HEK293 (cell line): ENCODE measurements around the gene FKRP.
A peak's percentile ranks its signal among the peaks of the same experiment; 100 is the strongest.

Experiments used
- CTCF ChIA-PET: fragments of 350-600 bp; formaldehyde crosslinking; extraction: SDS; loops from one replicate; lab custom pipeline; 2021; ENCODE audit warnings: antibody characterized with exemption; lab: Yijun Ruan, JAX
- POLR2A ChIA-PET: fragments of 300-600 bp; formaldehyde crosslinking; extraction: SDS; loops from one replicate; lab custom pipeline; 2020; ENCODE audit warnings: antibody characterized with exemption, inconsistent platforms; lab: Yijun Ruan, JAX
- H3K27ac ChIP-seq: fragments of 200-500 bp; sonication (Bioruptor generic); 2 replicates; pipeline ENCODE4 v1.5.1; 2014; ENCODE audit warnings: low read depth, low read length, control low read depth, inconsistent platforms; ENCODE audit errors: extremely low read depth
- H3K36me3 ChIP-seq, 2 experiments: fragments of 200-500 bp in 1 of 2; sonication (Bioruptor generic) in 1 of 2; 1 replicate in 1 of 2; 2 replicates in 1 of 2; pipeline ENCODE4 v1.5.1; 2014 to 2017; ENCODE audit warnings: inconsistent platforms in 2 of 2, low read length in 2 of 2; ENCODE audit not compliant: control insufficient read depth in 2 of 2, insufficient read depth in 1 of 2
- H3K4me1 ChIP-seq: fragments of 200-500 bp; sonication (Bioruptor generic); 2 replicates; pipeline ENCODE4 v1.5.1; 2014; ENCODE audit warnings: mild to moderate bottlenecking, low read length, inconsistent platforms; ENCODE audit not compliant: control insufficient read depth, insufficient read depth
- H3K4me3 ChIP-seq: 2 replicates; pipeline ENCODE4 v1.5.1; 2011; ENCODE audit warnings: low read depth, mild to moderate bottlenecking, control low read depth, low read length, moderate library complexity
- H3K9me3 ChIP-seq: fragments of 200-500 bp; sonication (Bioruptor generic); 2 replicates; pipeline ENCODE4 v1.5.1; 2014; ENCODE audit warnings: low read depth, low read length, inconsistent platforms; ENCODE audit not compliant: control insufficient read depth, insufficient read depth
- GLIS1 ChIP-seq: fragments of 450-650 bp; formaldehyde crosslinking; IDR thresholded peaks from 2 replicates; pipeline ENCODE4 v1.5.1; 2016; ENCODE audit warnings: missing biosample characterization, missing genetic modification characterization
- HOXC10 ChIP-seq: sonication (generic); formaldehyde crosslinking; IDR thresholded peaks from 2 replicates; pipeline ENCODE4 v1.8.1; 2023; ENCODE audit warnings: mild to moderate bottlenecking, missing genetic modification reagents
- OVOL3 ChIP-seq: fragments of 450-650 bp; formaldehyde crosslinking; IDR thresholded peaks from 2 replicates; pipeline ENCODE4 v1.5.1; 2016; ENCODE audit warnings: missing biosample characterization, missing genetic modification characterization
- PRDM1 ChIP-seq: fragments of 450-650 bp; formaldehyde crosslinking; IDR thresholded peaks from 2 replicates; pipeline ENCODE4; 2016; ENCODE audit warnings: missing biosample characterization, missing genetic modification characterization
- REPIN1 ChIP-seq: fragments of 450-650 bp; formaldehyde crosslinking; IDR thresholded peaks from 2 replicates; pipeline ENCODE4 v1.5.1; 2017; ENCODE audit warnings: missing biosample characterization, missing genetic modification characterization, low read depth
- WT1 ChIP-seq: fragments of 450-650 bp; formaldehyde crosslinking; IDR thresholded peaks from 2 replicates; pipeline ENCODE4 v1.5.1; 2016; ENCODE audit warnings: missing biosample characterization, missing genetic modification characterization
- YY2 ChIP-seq: fragments of 450-650 bp; formaldehyde crosslinking; IDR thresholded peaks from 2 replicates; pipeline ENCODE4 v1.5.1; 2016; ENCODE audit warnings: missing biosample characterization, missing genetic modification characterization
- ZFP37 ChIP-seq: fragments of 450-650 bp; formaldehyde crosslinking; IDR thresholded peaks from 2 replicates; pipeline ENCODE4 v1.5.1; 2016; ENCODE audit warnings: missing biosample characterization, missing genetic modification characterization
- ZFP41 ChIP-seq: fragments of 450-650 bp; formaldehyde crosslinking; IDR thresholded peaks from 2 replicates; pipeline ENCODE4 v1.5.1; 2016; ENCODE audit warnings: missing biosample characterization, missing genetic modification characterization, borderline replicate concordance
- ZNF473 ChIP-seq: fragments of 450-650 bp; formaldehyde crosslinking; IDR thresholded peaks from 2 replicates; pipeline ENCODE4 v1.5.1; 2017; ENCODE audit warnings: missing biosample characterization, missing genetic modification characterization
- ZNF514 ChIP-seq: fragments of 450-650 bp; formaldehyde crosslinking; IDR thresholded peaks from 2 replicates; pipeline ENCODE4 v1.5.1; 2016; ENCODE audit warnings: missing biosample characterization, missing genetic modification characterization
- ZNF585B ChIP-seq: fragments of 450-650 bp; formaldehyde crosslinking; IDR thresholded peaks from 2 replicates; pipeline ENCODE4 v1.5.1; 2016; ENCODE audit warnings: missing biosample characterization, missing genetic modification characterization
- ZNF658 ChIP-seq: fragments of 450-650 bp; formaldehyde crosslinking; IDR thresholded peaks from 2 replicates; pipeline ENCODE4; 2016; ENCODE audit warnings: missing biosample characterization, missing genetic modification characterization
- ZNF660 ChIP-seq: fragments of 450-650 bp; IDR thresholded peaks from 2 replicates; pipeline ENCODE4 v1.5.1; 2018; ENCODE audit warnings: missing biosample characterization, mild to moderate bottlenecking, missing genetic modification characterization
- ZNF791 ChIP-seq: fragments of 450-650 bp; formaldehyde crosslinking; IDR thresholded peaks from 2 replicates; pipeline ENCODE4 v1.5.1; 2016; ENCODE audit warnings: missing biosample characterization, missing genetic modification characterization
- ZNF792 ChIP-seq: fragments of 450-650 bp; formaldehyde crosslinking; IDR thresholded peaks from 2 replicates; pipeline ENCODE4 v1.5.1; 2016; ENCODE audit warnings: missing biosample characterization, missing genetic modification characterization
- TF ChIP-seq, protein P1 (sequence below): fragments of 450-650 bp; formaldehyde crosslinking; conservative IDR thresholded peaks from 2 replicates; pipeline ENCODE4 v1.5.1; 2016; ENCODE audit warnings: low read depth, missing biosample characterization, missing genetic modification characterization
- TF ChIP-seq, protein P2 (sequence below): fragments of 450-650 bp; formaldehyde crosslinking; IDR thresholded peaks from 2 replicates; pipeline ENCODE4 v1.5.1; 2016; ENCODE audit warnings: missing biosample characterization, missing genetic modification characterization
- TF ChIP-seq, protein P3 (sequence below): fragments of 450-650 bp; formaldehyde crosslinking; IDR thresholded peaks from 2 replicates; pipeline ENCODE4 v1.5.1; 2016; ENCODE audit warnings: missing biosample characterization, missing genetic modification characterization
- TF ChIP-seq, protein P4 (sequence below): fragments of 450-650 bp; formaldehyde crosslinking; IDR thresholded peaks from 2 replicates; pipeline ENCODE4 v1.5.1; 2016; ENCODE audit warnings: missing biosample characterization, missing genetic modification characterization, low read depth

FKRP gene

DNA sequence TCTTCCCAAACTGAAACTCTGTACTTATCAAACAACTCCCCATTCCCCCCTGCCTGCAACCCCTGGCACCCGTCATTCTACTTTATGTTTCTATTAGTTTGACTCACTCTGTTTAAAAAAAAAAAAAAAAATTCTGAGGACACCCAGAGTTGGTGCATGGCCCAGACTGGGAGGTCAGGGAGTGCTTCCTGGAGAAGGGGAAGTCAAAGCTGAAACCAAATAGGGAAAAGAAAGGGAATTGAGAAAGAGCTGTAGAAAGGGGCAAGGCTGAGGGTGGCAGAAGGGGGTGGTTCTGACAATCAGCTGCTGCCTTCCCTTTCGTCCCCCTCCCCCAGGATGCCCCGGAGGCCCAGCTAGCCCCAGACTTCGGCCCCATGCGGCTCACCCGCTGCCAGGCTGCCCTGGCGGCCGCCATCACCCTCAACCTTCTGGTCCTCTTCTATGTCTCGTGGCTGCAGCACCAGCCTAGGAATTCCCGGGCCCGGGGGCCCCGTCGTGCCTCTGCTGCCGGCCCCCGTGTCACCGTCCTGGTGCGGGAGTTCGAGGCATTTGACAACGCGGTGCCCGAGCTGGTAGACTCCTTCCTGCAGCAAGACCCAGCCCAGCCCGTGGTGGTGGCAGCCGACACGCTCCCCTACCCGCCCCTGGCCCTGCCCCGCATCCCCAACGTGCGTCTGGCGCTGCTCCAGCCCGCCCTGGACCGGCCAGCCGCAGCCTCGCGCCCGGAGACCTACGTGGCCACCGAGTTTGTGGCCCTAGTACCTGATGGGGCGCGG is 9.4 kb downstream of the FKRP start:
- Histone ChIP-seq H3K4me1 (peaks cover 3% of the 10 kb centered on the region), H3K4me3 (no peak overlapping the region), H3K27ac (no peak overlapping the region), H3K9me3 (no peaks in the 10 kb centered on the region), H3K36me3 (peaks cover 27 to 41% of the 10 kb centered on the region in 2 experiments; a peak in 2 of 3 replicates)
- POLR2A ChIA-PET = interaction anchor here (2.6 kb wide), 1 partner anchor 29 kb away, joined by 9 read pairs; no protein-coding TSS in a partner anchor
- CTCF ChIA-PET = interaction anchor here (0.6 to 3.1 kb wide), 6 partner anchors 12 to 235 kb away, joined by 4 to 42 read pairs (median 10); partner anchors contain the start of genes DACT3 and SLC1A5
- TF ChIP-seq ZFP41 = no peak
- peak; percentile 74 for TF ChIP-seq PRDM1 (tag by site-specific recombination)

DNA sequence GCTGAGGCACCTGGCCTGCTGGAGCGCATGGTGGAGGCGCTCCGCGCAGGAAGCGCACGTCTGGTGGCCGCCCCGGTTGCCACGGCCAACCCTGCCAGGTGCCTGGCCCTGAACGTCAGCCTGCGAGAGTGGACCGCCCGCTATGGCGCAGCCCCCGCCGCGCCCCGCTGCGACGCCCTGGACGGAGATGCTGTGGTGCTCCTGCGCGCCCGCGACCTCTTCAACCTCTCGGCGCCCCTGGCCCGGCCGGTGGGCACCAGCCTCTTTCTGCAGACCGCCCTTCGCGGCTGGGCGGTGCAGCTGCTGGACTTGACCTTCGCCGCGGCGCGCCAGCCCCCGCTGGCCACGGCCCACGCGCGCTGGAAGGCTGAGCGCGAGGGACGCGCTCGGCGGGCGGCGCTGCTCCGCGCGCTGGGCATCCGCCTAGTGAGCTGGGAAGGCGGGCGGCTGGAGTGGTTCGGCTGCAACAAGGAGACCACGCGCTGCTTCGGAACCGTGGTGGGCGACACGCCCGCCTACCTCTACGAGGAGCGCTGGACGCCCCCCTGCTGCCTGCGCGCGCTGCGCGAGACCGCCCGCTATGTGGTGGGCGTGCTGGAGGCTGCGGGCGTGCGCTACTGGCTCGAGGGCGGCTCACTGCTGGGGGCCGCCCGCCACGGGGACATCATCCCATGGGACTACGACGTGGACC is 10.1 kb downstream of the FKRP start:
- H3K4me3 ChIP-seq = no peak overlapping the region
- peaks cover 3% of the 10 kb centered on the region for H3K4me1 ChIP-seq
- TF ChIP-seq, protein P1, sequence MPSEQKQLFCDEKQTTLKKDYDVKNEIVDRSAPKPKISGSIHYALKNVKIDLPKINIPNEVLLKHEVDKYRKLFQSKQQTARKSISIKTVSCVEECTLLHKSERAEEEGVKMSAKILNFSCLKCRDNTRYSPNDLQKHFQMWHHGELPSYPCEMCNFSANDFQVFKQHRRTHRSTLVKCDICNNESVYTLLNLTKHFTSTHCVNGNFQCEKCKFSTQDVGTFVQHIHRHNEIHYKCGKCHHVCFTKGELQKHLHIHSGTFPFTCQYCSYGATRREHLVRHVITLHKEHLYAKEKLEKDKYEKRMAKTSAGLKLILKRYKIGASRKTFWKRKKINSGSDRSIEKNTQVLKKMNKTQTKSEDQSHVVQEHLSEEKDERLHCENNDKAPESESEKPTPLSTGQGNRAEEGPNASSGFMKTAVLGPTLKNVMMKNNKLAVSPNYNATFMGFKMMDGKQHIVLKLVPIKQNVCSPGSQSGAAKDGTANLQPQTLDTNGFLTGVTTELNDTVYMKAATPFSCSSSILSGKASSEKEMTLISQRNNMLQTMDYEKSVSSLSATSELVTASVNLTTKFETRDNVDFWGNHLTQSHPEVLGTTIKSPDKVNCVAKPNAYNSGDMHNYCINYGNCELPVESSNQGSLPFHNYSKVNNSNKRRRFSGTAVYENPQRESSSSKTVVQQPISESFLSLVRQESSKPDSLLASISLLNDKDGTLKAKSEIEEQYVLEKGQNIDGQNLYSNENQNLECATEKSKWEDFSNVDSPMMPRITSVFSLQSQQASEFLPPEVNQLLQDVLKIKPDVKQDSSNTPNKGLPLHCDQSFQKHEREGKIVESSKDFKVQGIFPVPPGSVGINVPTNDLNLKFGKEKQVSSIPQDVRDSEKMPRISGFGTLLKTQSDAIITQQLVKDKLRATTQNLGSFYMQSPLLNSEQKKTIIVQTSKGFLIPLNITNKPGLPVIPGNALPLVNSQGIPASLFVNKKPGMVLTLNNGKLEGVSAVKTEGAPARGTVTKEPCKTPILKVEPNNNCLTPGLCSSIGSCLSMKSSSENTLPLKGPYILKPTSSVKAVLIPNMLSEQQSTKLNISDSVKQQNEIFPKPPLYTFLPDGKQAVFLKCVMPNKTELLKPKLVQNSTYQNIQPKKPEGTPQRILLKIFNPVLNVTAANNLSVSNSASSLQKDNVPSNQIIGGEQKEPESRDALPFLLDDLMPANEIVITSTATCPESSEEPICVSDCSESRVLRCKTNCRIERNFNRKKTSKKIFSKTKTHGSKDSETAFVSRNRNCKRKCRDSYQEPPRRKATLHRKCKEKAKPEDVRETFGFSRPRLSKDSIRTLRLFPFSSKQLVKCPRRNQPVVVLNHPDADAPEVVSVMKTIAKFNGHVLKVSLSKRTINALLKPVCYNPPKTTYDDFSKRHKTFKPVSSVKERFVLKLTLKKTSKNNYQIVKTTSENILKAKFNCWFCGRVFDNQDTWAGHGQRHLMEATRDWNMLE = no peak
- no peak for TF ChIP-seq ZNF660 (tag by site-specific recombination)
- TF ChIP-seq, protein P2, sequence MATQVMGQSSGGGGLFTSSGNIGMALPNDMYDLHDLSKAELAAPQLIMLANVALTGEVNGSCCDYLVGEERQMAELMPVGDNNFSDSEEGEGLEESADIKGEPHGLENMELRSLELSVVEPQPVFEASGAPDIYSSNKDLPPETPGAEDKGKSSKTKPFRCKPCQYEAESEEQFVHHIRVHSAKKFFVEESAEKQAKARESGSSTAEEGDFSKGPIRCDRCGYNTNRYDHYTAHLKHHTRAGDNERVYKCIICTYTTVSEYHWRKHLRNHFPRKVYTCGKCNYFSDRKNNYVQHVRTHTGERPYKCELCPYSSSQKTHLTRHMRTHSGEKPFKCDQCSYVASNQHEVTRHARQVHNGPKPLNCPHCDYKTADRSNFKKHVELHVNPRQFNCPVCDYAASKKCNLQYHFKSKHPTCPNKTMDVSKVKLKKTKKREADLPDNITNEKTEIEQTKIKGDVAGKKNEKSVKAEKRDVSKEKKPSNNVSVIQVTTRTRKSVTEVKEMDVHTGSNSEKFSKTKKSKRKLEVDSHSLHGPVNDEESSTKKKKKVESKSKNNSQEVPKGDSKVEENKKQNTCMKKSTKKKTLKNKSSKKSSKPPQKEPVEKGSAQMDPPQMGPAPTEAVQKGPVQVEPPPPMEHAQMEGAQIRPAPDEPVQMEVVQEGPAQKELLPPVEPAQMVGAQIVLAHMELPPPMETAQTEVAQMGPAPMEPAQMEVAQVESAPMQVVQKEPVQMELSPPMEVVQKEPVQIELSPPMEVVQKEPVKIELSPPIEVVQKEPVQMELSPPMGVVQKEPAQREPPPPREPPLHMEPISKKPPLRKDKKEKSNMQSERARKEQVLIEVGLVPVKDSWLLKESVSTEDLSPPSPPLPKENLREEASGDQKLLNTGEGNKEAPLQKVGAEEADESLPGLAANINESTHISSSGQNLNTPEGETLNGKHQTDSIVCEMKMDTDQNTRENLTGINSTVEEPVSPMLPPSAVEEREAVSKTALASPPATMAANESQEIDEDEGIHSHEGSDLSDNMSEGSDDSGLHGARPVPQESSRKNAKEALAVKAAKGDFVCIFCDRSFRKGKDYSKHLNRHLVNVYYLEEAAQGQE (tag by site-specific recombination) = no peak
- no peak for TF ChIP-seq OVOL3
- TF ChIP-seq ZNF792 (tag by site-specific recombination) = no peak
- no peak for TF ChIP-seq WT1
- TF ChIP-seq, protein P3, sequence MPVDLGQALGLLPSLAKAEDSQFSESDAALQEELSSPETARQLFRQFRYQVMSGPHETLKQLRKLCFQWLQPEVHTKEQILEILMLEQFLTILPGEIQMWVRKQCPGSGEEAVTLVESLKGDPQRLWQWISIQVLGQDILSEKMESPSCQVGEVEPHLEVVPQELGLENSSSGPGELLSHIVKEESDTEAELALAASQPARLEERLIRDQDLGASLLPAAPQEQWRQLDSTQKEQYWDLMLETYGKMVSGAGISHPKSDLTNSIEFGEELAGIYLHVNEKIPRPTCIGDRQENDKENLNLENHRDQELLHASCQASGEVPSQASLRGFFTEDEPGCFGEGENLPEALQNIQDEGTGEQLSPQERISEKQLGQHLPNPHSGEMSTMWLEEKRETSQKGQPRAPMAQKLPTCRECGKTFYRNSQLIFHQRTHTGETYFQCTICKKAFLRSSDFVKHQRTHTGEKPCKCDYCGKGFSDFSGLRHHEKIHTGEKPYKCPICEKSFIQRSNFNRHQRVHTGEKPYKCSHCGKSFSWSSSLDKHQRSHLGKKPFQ (tag by site-specific recombination) = no peak
- no peak for TF ChIP-seq ZFP37 (tag by site-specific recombination)
- TF ChIP-seq GLIS1 (tag by site-specific recombination) = no peak
- TF ChIP-seq, protein P4, sequence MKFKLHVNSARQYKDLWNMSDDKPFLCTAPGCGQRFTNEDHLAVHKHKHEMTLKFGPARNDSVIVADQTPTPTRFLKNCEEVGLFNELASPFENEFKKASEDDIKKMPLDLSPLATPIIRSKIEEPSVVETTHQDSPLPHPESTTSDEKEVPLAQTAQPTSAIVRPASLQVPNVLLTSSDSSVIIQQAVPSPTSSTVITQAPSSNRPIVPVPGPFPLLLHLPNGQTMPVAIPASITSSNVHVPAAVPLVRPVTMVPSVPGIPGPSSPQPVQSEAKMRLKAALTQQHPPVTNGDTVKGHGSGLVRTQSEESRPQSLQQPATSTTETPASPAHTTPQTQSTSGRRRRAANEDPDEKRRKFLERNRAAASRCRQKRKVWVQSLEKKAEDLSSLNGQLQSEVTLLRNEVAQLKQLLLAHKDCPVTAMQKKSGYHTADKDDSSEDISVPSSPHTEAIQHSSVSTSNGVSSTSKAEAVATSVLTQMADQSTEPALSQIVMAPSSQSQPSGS (tag by site-specific recombination) = no peak
- no peak for TF ChIP-seq ZNF658 (tag by site-specific recombination)
- TF ChIP-seq REPIN1 (tag by site-specific recombination) = no peak
- no peak for TF ChIP-seq ZNF514 (tag by site-specific recombination)
- no peak for TF ChIP-seq HOXC10 (CRISPR knock-in tag)
- no peak for TF ChIP-seq ZNF791 (tag by site-specific recombination)
- no peak for TF ChIP-seq ZNF473
- TF ChIP-seq ZNF585B (tag by site-specific recombination) = no peak
- TF ChIP-seq YY2 (tag by site-specific recombination) = no peak
- H3K9me3 ChIP-seq = no peaks in the 10 kb centered on the region
- no peak overlapping the region for H3K27ac ChIP-seq
- ChIA-PET CTCF (interaction anchor here (0.6 to 3.1 kb wide), 14 partner anchors 12 to 579 kb away, joined by 3 to 83 read pairs (median 6); no protein-coding TSS in a partner anchor), POLR2A (interaction anchor here (2.6 kb wide), 1 partner anchor 28 kb away, joined by 9 read pairs; no protein-coding TSS in a partner anchor)
- peaks cover 21 to 33% of the 10 kb centered on the region in 2 experiments; a peak in 2 of 3 replicates for H3K36me3 ChIP-seq
